Measurements from ENCODE around the gene DCDC2B. TPM values are rescaled to one million over a fixed set of nuclear protein-coding genes. Genes with fewer than 3 reads are reported as not detected.

The DCDC2B gene
- total and polyA plus RNA-seq, 9 of the 15 experiments (the other 6 are each of a cell fraction or from before 2014, with no cell fraction given) = not detected

DNA sequence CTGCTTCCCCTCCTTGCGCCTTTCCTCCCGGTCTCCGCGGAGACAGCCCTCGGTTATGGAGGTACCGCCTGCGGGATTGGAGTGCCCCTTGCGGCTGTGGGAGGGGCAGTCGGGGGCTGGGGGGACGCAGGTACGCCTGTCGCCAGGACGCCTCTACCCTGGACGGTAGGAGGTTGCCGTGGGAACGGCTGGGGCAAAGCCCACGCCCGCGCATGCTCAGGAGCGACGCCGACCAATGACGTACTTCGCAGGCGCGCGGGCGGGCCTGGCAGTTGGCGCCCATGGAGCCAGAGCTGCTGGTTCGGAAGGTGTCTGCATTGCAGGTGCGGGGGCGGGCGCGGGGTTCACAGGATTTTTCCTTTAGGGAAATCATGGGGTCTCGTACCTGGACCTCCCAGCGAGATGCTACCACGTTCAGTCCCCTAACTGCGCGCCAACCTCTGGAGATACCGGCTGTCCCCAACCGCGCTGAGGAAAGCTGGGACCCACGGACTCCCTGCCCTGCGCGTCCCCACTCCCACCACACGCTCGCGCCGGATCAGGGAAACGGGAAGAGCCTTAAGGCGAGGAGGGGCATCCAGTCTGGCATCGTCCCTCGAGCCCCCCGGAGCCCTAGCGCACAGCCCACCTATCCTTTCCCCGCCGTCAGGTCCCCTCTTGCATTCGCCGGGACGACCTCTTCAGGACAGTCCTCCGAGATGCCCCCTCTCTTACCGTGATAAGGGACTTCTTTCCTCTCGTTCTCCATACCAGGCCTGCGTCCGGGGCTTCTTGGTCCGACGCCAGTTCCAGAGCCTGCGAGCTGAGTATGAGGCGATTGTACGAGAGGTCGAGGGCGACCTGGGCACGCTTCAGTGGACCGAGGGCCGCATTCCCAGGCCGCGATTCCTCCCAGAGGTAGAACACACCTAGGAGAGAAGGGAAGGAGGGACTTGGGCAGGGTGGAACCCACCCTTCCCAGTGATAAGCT lies 3.2 kb upstream of the DCDC2B start, which contains the start of gene IQCC (continued):
- TF ChIP-seq, protein P1, sequence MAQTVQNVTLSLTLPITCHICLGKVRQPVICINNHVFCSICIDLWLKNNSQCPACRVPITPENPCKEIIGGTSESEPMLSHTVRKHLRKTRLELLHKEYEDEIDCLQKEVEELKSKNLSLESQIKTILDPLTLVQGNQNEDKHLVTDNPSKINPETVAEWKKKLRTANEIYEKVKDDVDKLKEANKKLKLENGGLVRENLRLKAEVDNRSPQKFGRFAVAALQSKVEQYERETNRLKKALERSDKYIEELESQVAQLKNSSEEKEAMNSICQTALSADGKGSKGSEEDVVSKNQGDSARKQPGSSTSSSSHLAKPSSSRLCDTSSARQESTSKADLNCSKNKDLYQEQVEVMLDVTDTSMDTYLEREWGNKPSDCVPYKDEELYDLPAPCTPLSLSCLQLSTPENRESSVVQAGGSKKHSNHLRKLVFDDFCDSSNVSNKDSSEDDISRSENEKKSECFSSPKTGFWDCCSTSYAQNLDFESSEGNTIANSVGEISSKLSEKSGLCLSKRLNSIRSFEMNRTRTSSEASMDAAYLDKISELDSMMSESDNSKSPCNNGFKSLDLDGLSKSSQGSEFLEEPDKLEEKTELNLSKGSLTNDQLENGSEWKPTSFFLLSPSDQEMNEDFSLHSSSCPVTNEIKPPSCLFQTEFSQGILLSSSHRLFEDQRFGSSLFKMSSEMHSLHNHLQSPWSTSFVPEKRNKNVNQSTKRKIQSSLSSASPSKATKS (CRISPR knock-in tag; IDR thresholded peaks at IDR 0.05) = no peak
- TF ChIP-seq, protein P2, sequence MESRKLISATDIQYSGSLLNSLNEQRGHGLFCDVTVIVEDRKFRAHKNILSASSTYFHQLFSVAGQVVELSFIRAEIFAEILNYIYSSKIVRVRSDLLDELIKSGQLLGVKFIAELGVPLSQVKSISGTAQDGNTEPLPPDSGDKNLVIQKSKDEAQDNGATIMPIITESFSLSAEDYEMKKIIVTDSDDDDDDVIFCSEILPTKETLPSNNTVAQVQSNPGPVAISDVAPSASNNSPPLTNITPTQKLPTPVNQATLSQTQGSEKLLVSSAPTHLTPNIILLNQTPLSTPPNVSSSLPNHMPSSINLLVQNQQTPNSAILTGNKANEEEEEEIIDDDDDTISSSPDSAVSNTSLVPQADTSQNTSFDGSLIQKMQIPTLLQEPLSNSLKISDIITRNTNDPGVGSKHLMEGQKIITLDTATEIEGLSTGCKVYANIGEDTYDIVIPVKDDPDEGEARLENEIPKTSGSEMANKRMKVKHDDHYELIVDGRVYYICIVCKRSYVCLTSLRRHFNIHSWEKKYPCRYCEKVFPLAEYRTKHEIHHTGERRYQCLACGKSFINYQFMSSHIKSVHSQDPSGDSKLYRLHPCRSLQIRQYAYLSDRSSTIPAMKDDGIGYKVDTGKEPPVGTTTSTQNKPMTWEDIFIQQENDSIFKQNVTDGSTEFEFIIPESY (CRISPR knock-in tag; IDR thresholded peaks at IDR 0.05) = no peak
- TF ChIP-seq, protein P3, sequence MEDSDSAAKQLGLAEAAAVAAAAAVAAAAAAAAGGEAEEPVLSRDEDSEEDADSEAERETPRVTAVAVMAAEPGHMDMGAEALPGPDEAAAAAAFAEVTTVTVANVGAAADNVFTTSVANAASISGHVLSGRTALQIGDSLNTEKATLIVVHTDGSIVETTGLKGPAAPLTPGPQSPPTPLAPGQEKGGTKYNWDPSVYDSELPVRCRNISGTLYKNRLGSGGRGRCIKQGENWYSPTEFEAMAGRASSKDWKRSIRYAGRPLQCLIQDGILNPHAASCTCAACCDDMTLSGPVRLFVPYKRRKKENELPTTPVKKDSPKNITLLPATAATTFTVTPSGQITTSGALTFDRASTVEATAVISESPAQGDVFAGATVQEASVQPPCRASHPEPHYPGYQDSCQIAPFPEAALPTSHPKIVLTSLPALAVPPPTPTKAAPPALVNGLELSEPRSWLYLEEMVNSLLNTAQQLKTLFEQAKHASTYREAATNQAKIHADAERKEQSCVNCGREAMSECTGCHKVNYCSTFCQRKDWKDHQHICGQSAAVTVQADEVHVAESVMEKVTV (CRISPR knock-in tag; IDR thresholded peaks at IDR 0.05) = no peak
- peak; percentile 69; the same call in 1 of the 2 replicates for TF ChIP-seq ESRRA (IDR thresholded peaks at IDR 0.05; ENCODE audit: borderline replicate concordance, low read depth)
- no peak for TF ChIP-seq HEY1 (CRISPR knock-in tag; IDR thresholded peaks at IDR 0.05; ENCODE audit: borderline replicate concordance)
- TF ChIP-seq, protein P4, sequence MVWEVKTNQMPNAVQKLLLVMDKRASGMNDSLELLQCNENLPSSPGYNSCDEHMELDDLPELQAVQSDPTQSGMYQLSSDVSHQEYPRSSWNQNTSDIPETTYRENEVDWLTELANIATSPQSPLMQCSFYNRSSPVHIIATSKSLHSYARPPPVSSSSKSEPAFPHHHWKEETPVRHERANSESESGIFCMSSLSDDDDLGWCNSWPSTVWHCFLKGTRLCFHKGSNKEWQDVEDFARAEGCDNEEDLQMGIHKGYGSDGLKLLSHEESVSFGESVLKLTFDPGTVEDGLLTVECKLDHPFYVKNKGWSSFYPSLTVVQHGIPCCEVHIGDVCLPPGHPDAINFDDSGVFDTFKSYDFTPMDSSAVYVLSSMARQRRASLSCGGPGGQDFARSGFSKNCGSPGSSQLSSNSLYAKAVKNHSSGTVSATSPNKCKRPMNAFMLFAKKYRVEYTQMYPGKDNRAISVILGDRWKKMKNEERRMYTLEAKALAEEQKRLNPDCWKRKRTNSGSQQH (CRISPR knock-in tag; IDR thresholded peaks at IDR 0.05) = no peak
- no peak for TF ChIP-seq TAL1 (IDR thresholded peaks at IDR 0.05)
- TF ChIP-seq JUNB (CRISPR knock-in tag; conservative IDR thresholded peaks at IDR 0.05) = no peak
- no peak for TF ChIP-seq ZNF584 (CRISPR knock-in tag; IDR thresholded peaks at IDR 0.05; ENCODE audit: low read depth)
- 0 out of 2 replicates have a peak, but pooled peaks have one; percentile 27 for TF ChIP-seq GABPB1 (CRISPR knock-in tag; IDR thresholded peaks at IDR 0.05)
- TF ChIP-seq, protein P5, sequence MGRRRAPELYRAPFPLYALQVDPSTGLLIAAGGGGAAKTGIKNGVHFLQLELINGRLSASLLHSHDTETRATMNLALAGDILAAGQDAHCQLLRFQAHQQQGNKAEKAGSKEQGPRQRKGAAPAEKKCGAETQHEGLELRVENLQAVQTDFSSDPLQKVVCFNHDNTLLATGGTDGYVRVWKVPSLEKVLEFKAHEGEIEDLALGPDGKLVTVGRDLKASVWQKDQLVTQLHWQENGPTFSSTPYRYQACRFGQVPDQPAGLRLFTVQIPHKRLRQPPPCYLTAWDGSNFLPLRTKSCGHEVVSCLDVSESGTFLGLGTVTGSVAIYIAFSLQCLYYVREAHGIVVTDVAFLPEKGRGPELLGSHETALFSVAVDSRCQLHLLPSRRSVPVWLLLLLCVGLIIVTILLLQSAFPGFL (CRISPR knock-in tag; IDR thresholded peaks at IDR 0.05) = no peak
- no peak for TF ChIP-seq ZNF780A (CRISPR knock-in tag; IDR thresholded peaks at IDR 0.05)
- no peak for TF ChIP-seq ESRRB (CRISPR knock-in tag; IDR thresholded peaks at IDR 0.05; ENCODE audit: borderline replicate concordance)
- TF ChIP-seq, protein P6, sequence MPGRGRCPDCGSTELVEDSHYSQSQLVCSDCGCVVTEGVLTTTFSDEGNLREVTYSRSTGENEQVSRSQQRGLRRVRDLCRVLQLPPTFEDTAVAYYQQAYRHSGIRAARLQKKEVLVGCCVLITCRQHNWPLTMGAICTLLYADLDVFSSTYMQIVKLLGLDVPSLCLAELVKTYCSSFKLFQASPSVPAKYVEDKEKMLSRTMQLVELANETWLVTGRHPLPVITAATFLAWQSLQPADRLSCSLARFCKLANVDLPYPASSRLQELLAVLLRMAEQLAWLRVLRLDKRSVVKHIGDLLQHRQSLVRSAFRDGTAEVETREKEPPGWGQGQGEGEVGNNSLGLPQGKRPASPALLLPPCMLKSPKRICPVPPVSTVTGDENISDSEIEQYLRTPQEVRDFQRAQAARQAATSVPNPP (IDR thresholded peaks at IDR 0.05; ENCODE audit: borderline replicate concordance, insufficient read depth, insufficient read length) = no peak

All from K562 (cell line).